Prostate gland (tissue), 2 donors: ENCODE results near the gene PRCC. TPM values are rescaled to one million over a fixed set of nuclear protein-coding genes. Genes with fewer than 3 reads are reported as not detected.

Experiments used
- DNase-seq: peaks from one replicate; pipeline ENCODE4 v3.0.0-alpha.2; 2019; ENCODE audit warnings: low spot score
- H3K27ac ChIP-seq, 2 donors: fragments of 200-600 bp; sonication (generic); 2 replicates each; pipeline ENCODE4 v1.5.1; 2017 to 2019
- H3K27me3 ChIP-seq: fragments of 200-600 bp; sonication (generic); replicated peaks from 2 replicates; pipeline ENCODE4 v1.5.1; 2019; ENCODE audit not compliant: insufficient read depth
- H3K36me3 ChIP-seq, 2 donors: fragments of 200-600 bp; sonication (generic); 1 replicate in 1 of 2; 2 replicates in 1 of 2; pipeline versions ENCODE4 v1.5.1 to v1.8.1; 2017 to 2019
- H3K4me1 ChIP-seq: fragments of 200-600 bp; sonication (generic); replicated peaks from 2 replicates; pipeline ENCODE4 v1.5.1; 2019
- H3K4me3 ChIP-seq, 2 donors: fragments of 200-600 bp; sonication (generic); 2 replicates each; pipeline ENCODE4 v1.5.1; 2017 to 2019
- H3K9me3 ChIP-seq: fragments of 200-600 bp; sonication (generic); 2 replicates; pipeline ENCODE4 v1.5.1; 2017
- CTCF ChIP-seq, 4 experiments: fragments of 200-600 bp in 2 of 4; fragments of 450-650 bp in 2 of 4; sonication (generic) in 2 of 4; IDR thresholded peaks; 1 replicate in 3 of 4; 2 replicates in 1 of 4; pipeline ENCODE4 v1.5.1; 2016 to 2019; ENCODE audit warnings: antibody characterized with exemption in 4 of 4, mild to moderate bottlenecking in 2 of 4, moderate library complexity in 2 of 4
- POLR2A ChIP-seq: fragments of 450-650 bp; IDR thresholded peaks from one replicate; pipeline ENCODE4 v1.6.1; 2016; ENCODE audit warnings: antibody characterized with exemption, mild to moderate bottlenecking
- POLR2AphosphoS5 ChIP-seq: sonication (generic); formaldehyde crosslinking; IDR thresholded peaks from one replicate; pipeline ENCODE4 v1.6.1; 2017; ENCODE audit warnings: antibody characterized with exemption
- WGBS: methylation state at CpG from one replicate; pipeline ENCODE4 v1.1.5; 2018; 5-methylcytosine and 5-hydroxymethylcytosine counted together
- intact Hi-C: fragments of 100-400 bp; cut with DNase I; formaldehyde crosslinking; loops from one replicate; pipeline ENCODE4 v1.14.2; 2022
- total RNA-seq, 2 donors: library from RNA; depleted of rRNA; stranded (reverse); fragments of >200 nt; gene quantifications; one replicate each; pipeline ENCODE4 v1.1.0, GENCODE V29; 2016

The PRCC gene
- total RNA-seq, 2 donors from 2014 or later, result 33.0 to 61.5 TPM

GRCh38 chr1:156808186-156809030, 41.1 kb downstream of the PRCC start:
- Histone ChIP-seq H3K36me3 (no peaks in the 10 kb centered on the region), H3K27me3 (no peaks in the 10 kb centered on the region), H3K4me1 (peaks cover 4% of the 10 kb centered on the region), H3K4me3 (no peak overlapping the region), H3K9me3 (no peaks in the 10 kb centered on the region), H3K27ac (no peak overlapping the region)
- intact Hi-C loops, result no loop called here
- no peak for TF ChIP-seq POLR2AphosphoS5
- TF ChIP-seq POLR2A, result no peak
- no peak for TF ChIP-seq CTCF (IDR thresholded peaks at IDR 0.05)
- 90% methylated on average over 16 of the region's 16 CpGs for WGBS
- no peak for DNase-seq

GRCh38 chr1:156809281-156809680, 41.9 kb downstream of the PRCC start:
- H3K36me3 ChIP-seq, result no peaks in the 10 kb centered on the region
- WGBS, result 95% methylated on average over 10 of the region's 10 CpGs
- no peaks in the 10 kb centered on the region for H3K9me3 ChIP-seq
- H3K4me3 ChIP-seq, result no peak overlapping the region
- peaks cover 9% of the 10 kb centered on the region for H3K4me1 ChIP-seq
- no peak for DNase-seq
- no peak for TF ChIP-seq POLR2A
- TF ChIP-seq POLR2AphosphoS5, result no peak
- TF ChIP-seq CTCF (IDR thresholded peaks at IDR 0.05), result no peak
- intact Hi-C loops, result no loop called here
- no peak overlapping the region for H3K27ac ChIP-seq
- H3K27me3 ChIP-seq, result no peaks in the 10 kb centered on the region

GRCh38 chr1:156809711-156810366, 42.5 kb downstream of the PRCC start:
- 92% methylated on average over 7 of the region's 7 CpGs for WGBS
- intact Hi-C loops, result no loop called here
- no peak for TF ChIP-seq CTCF (IDR thresholded peaks at IDR 0.05)
- TF ChIP-seq POLR2A, result no peak
- no peak for DNase-seq
- no peaks in the 10 kb centered on the region for H3K27me3 ChIP-seq
- no peaks in the 10 kb centered on the region for H3K9me3 ChIP-seq
- no peaks in the 10 kb centered on the region for H3K36me3 ChIP-seq
- no peak overlapping the region for H3K27ac ChIP-seq
- H3K4me1 ChIP-seq, result peaks cover 9% of the 10 kb centered on the region
- no peak overlapping the region for H3K4me3 ChIP-seq

DNA sequence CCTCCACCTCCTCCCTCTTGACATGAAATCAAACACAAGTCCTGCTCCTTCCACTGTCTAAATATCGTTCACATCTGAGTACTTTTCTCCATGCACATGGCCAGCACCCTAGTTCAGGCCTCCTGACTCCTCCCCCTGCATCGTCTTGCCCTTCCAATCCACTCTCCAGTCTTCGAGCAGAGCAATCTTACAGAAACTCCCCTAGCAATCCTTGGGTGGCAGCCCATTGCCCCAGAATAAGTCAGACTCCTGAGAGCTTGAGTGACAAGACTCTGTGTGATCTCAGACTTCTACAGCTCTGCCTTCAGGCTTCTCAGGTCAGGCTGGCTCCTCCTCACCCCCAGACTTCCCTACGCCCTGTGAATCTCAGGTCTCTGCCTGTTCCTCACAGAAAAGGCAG, 43.8 kb downstream of the PRCC start:
- 64% methylated on average over 4 of the region's 4 CpGs for WGBS
- Histone ChIP-seq H3K4me1 (peaks cover 5% of the 10 kb centered on the region), H3K27me3 (no peaks in the 10 kb centered on the region), H3K36me3 (no peaks in the 10 kb centered on the region), H3K9me3 (no peaks in the 10 kb centered on the region), H3K27ac (no peak overlapping the region), H3K4me3 (no peak overlapping the region)
- TF ChIP-seq POLR2AphosphoS5 (no peak), CTCF (IDR thresholded peaks at IDR 0.05) (no peak), POLR2A (no peak)
- DNase-seq, result no peak
- intact Hi-C loops, result no loop called here
